Measurements from ENCODE around the gene MAP2K2.
"Not testable (repeated sequence)": the region's sequence is repeated elsewhere in the genome, so short reads cannot be mapped to it uniquely, and the experiment has no call there.

The MAP2K2 gene

DNA sequence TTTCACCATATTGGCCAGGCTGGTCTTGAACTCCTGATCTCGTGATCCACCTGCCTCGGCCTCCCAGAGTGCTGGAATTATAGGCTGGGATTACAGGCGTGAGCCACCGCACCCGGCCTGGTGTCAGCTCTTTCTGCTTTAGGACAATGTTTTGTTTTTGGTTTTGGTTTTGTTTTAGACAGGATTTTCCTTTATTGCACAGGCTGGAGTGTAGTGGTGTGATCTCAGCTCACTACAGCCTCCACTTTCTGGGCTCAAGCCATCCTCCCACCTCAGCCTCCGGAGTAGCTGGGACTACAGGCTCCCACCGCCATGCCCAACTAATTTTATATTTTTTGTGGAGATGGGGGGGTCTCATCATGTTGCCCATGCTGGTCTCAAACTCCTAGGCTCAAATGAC is 5.1 kb upstream of the MAP2K2 start:
- not testable (repeated sequence) for DNase-seq

DNA sequence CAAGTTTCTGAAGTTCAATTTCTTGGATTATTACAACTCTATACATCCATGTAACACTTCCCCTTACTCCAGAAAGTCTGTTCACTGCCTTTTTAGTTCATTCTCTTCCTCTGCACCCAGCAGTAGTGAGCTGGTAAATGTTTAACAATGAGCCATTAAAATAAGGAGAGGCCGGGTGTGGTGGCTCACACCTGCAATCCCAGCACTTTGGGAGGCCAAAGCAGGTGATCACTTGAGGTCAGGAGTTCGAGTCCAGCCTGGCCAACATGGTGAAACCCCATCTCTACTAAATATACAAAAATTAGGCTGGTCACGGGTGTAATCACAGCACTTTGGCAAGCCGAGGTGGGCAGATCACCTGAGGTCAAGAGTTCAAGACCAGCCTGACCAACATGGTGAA is 3.4 kb upstream of the MAP2K2 start:
- DNase-seq, result not testable (repeated sequence)

DNA sequence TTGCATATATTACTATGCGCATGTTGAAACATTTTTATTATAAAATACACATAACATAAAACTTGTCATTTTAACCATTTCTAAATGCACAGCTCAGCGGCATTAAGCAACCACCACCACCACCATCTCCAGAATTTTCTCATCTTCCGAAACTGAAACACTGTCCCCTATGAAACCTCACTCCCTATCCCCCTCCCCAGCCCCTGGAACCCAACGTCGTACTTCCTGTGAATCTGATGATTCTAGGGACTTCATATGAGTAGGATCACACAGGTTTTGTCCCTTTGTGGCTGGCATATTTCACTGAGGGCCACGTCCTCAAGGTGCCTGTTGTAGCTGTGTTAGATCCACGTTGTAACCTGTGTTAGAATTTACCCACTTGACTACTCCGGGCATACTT is 716 bp upstream of the MAP2K2 start:
- no peak for DNase-seq

DNA sequence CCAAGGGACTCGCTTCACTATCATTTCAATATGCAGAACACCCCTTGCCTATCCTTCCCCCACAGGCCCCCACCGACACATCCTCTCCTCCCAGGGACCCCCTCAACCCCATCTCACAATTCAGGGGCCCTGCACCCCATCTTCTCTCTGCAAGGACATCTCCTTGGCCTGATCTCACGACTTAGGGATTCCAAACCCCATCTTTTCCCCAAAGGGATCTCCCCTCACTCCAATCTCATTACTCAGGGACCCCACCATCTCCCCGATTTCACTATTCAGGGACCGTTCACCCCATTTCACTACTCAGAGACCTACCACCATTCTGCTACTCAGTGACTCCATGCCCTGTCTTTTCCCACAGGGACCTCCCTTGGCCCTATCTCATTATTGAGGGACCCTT is 1.4 kb downstream of the MAP2K2 start:
- no peak for DNase-seq

DNA sequence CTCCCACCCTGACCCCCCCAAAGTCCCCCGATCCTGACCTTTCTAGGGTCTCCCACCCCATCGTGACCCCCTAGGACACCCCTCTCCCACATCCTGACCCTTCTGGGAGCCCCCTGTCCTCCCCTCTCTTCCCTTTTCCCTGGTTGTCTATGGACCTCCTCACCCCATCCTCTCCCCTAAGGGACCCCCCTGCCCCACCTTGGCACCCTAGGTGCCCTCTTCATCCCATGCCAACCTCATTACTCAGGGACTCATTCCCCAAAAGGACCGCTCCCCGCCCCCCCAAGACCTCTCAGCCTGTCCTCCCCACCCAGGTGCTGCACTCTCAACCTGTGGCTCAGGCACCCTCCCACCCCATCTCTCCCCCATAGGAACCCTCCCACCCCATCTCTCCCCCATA is 2.1 kb downstream of the MAP2K2 start:
- DNase-seq, result no peak

DNA sequence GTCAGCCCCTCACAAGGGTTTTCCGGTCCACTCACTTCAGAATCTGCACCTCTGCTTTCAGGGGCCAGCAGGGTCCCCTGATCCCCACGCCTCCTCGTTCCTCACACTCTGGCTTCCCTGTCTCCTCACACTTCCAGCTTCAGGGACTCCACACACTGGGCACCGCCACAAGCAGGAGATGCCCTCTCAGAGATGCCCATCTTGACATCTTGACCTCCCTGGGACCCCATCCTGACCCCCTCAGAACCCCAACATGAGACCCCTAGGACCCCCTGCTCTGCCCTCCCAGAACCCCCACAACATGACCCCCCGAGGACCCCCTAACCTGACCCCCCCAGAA is 2.7 kb downstream of the MAP2K2 start:
- no peak for DNase-seq

DNA sequence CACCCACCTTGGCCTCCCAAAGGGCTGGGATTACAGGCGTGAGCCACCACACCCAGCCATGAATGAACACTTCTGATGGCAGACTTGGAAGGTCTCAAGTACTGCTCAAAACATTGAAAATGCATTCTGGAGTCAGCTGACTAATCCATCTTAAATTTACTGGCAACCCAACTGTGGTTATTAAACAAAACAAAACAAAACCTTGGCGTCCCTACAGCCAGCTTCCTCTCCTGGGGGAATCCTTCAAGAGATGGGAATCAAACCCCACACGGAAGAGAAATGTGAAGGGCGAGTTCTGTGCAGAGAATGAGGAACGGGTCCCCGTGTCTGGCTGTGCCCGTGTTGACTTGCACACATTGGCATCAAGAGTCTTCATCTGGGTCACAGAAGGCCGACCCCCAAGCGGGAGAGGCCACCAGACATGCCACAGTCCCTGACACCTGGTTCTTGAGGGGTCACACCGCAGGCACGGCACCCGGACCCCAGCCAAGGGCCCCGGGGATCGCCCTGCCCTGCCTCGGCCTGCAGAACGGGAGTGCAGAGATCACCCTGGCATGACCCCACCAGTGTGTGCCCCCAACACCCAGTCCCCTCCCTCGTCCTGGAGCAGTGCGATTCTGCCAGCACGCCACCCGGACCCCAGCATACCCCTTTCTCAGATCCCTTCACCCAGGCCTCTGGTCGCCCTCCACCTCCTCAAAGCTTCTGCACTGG is 3.2 kb downstream of the MAP2K2 start:
- DNase-seq, result peak; percentile 58

DNA sequence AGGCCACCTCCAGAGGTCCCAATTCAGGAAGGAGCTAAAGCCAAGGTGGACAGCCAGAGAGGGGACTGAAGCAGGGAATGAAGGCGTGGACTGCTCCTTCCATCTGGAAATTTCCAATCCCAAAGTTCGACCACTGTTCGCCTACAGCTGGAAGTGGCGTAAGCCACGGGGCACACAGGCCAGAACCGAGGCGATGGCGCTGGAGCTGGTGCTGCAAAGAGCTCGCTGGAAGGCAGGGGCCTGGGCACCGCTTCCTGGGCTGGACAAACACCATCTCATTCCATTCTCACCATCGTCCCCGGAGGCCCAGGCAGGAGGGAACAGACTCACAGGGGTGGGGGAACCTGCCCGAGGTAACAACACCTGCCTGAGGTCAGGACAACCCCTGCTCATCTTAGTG is 4.2 kb downstream of the MAP2K2 start:
- no peak for DNase-seq

DNA sequence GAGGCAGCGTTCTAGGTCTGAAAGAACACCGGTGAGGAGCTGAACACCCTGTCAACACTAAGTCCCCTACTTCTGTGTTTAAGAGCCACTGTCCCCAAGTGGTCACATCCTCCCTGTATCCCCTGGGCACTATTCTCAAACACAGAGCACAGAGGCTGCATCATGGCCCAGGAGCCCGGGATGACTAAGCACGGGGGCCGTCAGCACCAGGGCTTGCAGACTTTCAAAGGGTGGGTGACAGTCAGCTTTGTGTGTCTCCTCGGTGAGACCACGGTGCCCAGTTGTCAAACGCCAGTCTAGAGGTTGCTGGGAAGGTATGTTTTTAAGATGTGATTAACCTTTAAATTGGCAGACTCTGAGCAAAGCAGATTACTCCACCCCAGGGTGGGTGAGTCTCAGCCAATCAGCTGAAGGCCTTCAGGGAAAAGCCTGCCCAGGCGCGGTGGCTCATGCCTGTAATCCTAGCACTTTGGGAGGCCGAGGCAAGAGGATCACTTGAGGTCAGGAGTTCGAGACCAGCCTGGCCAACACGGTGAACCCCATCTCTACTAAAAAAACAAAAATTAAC is 8.0 kb downstream of the MAP2K2 start:
- no peak for DNase-seq

DNA sequence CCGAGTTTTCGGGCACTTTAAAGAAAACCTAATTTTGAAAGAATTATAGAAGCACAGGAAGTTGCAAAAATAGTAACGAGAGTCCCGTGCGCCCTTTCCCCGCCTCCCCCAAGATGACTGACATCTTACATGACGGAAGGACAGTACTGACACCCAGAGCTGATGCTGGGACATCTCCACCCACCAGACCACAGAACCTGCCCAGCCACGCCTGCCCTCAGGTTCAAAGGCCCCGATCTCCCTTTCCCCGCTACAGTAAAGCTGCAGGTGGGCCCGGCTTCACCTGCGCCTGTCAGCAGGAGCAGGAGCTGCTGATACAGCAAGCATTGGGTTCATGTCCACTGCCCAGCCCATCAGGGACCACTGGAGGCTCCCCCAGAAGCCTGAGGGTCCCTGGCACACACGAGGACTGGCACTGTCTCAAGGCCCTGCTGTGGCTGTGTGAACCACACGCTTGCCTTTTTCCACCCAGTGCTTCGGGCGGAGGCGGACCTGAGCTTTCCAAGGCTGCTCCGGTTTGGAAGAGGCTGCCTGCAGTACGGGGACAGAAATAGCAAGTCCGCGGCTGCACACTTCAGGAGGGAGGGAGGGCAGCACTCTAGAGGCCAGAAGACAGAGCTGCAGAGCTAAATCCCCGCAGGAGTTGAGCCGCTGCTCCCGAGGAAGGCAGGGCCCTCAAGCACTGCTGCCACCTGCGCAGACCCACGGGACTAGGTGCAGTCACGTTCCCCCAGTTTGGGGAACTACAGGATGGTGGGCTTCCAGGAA is 8.7 kb downstream of the MAP2K2 start:
- no peak for DNase-seq

DNA sequence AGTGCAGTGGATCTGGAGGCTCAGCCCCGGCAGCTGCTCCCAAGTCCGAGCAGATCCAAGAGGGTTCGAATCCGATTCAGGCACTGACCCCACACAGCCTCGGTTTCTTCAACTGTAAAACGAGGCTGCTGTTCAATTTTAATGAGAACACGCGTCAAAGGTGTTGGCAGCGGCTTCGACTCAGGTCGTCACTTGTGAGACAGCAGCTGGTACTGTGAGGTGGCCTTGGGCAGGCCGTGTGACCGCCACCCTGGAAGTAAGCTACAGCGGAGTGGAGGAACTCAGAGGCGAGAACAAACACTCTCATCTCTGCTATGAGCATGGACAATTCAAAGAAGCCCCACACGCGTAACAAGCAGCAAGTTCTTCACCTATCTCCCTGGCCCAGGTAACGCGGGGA is 9.7 kb downstream of the MAP2K2 start:
- DNase-seq, result no peak

DNA sequence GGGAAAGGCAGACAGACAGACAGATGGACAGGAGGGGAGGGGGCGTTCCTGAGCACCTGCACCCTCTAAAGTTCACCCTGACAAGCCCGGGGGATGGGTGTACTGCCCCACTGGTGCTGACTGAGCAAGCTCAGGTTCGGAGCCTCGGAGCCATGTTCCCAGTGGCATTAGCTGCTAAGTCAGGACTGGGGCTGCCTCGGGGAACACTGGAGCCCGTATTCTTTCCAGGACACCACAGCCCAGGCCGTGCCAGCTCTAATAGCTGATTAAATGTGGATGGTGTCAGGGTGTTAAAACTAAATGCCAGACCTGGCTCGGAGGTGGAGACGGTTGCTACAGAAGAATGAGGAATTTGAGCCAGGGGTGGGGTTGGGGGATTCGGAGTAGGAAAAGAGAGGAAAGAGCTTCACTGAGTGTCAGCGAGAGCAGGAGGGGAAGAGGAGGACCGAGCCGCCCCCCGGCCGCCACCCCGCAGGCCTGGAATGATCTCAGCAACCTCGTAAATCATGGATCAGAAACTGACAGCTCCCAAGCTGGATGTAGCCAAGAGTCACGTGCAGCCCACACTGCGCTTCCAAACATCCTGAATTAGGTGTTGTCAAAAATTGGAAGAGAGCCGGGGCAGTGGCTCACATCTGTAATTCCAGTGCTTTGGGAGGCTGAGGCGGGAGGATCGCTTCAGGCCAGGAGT is 10.4 kb downstream of the MAP2K2 start:
- no peak for DNase-seq

DNA sequence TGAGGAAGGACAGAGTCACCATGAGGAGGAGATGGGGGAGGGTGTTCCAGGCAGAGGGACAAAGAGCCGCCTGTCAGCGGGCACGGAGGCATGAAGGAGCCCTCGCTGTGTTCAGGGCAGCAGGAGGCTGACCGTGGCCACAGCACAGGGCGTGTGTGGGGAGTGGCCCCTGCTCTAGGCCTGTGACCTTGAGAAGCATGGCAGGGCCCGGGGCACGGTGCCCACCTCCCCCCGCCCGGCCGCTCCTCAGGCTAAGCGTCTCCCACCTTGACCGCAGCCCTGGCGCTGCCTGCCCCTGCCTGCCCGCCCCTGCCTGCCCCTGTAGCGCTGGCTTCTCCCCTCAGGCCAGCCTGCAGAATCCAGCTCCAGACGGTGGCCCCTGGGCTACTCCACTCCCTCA is 11.6 kb downstream of the MAP2K2 start:
- DNase-seq, result no peak

DNA sequence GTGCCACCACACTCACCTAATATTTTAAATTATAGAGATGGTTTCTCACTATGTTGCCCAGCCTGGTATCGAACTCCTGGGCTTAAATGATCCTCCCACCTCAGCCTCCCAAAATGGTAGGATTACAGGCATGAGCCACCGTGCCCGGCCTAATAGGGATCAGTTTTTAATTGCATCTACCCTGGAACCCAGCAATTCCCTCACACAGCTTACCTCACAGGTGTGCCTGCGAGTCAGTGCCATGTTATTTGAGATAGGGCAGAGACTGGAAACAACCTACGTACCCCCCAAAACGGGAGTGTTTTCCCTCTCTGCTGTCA is 14.3 kb downstream of the MAP2K2 start:
- DNase-seq, result no peak

DNA sequence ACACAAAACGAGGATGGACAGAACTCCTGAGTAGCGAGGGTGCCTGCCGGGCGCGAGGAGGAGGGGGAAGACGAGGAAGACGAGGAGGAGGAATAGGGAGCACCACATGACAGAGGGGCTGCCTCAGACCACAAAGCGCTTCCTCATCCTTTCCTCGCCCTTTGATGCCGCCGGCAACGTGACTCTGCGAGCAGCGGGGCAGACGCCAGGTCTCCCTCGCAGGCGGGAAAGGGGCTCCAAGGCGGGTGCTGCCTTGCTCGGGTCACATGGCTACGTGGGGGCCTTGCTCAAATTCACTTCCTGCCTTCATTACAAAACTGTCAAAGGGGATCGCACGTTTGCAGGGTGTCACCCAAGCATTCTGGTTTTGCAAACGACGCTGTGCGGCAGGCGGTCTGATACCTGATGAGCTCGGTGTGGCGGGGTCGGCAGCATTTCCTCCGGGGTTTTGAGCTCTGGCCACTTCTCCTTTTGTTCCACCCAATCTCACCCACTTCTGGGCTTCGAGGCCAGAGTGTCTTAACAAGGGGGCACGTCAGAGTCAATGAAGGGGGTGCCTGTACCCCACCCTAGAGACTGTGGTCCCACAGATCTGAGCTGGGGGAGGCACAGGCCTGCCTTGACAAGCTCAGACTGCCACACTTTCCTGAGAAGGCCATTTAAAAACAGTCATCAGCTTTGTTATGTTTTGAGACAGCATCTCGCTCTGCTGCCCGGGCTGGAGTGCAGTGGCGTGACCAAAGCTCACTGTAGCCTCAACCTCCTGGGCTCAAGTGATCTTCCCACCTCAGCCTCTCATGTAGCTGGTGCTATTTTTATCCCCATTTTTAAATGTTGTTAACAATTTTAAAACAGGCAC is 14.9 kb downstream of the MAP2K2 start:
- DNase-seq, result no peak

DNA sequence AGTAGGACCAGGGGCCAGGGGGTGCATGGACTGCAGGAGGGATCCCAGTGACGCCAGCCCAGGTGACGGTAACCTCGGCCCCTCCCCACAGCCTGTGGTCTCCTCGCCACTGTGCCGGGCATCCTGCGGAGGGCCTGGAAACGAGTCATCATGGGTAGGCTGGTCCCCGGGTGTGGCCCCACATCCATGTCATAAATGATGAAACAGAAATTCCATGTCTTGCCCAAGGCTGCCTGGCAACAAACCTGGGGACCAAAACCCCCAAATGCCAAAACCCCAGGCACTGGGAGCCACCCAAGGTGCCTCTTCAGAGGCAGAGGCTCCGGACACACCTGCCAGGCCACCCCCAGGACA is 20.9 kb downstream of the MAP2K2 start:
- DNase-seq, result no peak

DNA sequence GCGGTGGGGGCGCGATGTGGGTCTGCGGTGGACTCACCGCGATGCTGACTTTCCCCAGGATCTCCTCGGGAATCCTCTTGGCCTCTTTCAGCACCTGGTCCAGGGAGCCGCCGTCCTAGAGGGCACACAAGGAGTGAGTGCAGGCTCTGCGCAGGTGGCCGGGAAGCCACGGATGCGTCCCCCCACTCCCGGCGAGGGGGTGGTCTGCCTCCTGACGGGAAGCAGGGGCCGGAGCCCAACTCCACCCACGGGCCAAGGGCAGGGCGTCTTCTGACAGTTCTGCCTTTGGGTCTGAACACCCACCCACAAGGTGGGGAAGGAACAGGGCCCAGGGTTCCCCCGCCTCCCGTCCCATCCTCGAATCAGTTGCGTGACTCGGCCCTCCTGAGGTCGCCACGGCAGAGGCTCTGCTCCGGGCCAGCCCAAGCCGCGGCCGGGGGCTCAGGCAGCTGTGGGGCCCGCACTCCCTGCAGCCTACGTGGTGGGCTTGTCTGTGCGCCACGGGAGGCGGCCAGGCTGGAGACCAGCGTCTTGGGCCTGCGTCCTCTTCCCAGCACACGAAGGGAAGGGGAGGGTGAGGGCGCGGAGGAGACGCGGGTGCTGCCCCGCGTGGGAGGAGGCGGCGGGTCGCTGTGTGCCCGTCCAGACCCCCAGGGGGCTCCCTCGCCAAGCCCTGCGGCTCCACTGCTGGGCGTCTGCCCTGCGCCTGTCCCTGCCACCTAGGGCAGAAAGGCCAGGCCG is 21.4 kb downstream of the MAP2K2 start:
- DNase-seq, result no peak

DNA sequence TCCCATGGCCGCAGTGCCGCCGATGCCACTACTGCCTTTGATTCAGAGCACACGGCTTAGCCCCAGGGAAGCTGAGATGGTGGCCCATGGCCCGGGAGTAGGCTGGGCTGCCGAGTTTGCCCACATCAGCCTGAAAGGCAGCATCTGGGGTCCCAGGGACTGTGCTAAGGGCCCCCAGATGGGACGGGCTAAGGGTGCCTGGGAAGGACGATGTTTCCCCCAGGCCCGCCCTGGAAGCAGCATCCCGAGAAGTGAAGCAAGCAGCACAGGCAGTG is 22.5 kb downstream of the MAP2K2 start:
- no peak for DNase-seq

DNA sequence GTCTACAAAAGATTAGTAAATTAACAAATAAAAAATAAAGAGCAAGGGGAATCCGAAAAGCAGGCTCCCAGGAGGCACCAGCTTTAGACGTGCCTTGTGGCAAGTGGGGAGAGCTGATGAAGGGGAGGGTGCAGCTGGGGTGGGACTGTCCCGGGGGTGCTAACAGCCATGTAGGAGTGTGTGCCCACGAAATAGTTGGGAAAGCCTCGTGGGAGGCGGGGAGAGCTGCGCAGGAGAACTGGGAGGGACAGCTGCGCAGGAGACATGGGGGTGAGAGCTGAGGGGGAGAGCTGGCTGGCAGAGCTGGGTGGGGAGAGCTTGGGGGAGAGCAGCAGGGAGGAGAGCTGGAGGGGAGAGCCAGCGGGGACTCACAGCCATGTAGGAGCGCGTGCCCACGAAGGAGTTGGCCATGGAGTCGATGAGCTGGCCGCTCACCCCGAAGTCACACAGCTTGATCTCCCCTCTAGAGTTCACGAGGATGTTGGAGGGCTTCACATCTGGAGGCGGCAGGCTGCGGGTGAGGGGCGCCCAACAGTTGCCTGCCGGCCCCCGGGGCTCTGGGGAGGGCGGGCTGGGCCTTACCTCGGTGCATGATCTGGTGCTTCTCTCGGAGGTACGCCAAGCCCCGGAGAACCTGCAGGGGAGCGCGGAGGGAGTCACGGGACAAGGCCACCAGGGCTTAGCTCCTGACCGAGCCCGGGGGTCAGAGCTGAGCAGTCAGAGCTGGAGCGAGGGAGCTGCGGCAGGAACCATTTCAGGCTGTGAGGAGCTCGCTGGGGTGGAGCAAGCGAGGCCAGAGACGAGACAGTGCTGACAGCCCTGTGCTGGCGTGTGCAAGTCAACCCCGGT is 23.1 kb downstream of the MAP2K2 start:
- DNase-seq, result no peak

DNA sequence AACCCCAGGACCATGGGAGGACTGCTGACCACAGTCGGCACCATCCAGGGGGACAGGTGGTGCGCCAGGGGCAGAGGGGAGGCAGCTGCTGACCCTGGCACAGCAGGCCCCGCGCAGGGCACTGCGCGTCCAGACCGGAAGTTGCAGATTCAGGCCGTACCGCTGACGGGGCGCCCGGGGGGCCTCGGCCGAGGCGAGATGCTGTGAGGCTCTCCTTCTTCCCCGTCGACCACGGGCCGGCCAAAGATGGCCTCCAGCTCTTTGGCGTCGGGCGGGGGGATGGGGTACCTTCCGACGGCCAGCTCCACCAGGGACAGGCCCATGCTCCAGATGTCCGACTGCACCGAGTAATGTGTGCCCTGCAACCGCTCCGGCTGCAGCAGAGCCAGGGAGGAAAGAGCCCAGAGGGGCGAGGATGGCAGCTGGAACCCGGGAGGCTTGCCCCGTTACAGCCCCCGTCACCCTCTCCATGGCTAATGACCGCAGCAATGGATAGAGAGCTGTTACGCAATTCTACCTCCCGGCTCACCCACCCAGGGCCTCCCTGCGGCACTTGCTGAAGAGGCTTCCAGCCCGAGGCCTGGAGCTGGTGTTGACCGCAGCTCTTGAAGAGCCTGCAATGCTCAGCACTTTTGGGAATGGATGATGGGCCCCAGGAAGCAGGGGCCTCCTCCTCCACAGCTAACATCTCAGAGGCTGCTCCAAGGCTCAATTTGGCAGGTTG is 24.7 kb downstream of the MAP2K2 start:
- no peak for DNase-seq

DNA sequence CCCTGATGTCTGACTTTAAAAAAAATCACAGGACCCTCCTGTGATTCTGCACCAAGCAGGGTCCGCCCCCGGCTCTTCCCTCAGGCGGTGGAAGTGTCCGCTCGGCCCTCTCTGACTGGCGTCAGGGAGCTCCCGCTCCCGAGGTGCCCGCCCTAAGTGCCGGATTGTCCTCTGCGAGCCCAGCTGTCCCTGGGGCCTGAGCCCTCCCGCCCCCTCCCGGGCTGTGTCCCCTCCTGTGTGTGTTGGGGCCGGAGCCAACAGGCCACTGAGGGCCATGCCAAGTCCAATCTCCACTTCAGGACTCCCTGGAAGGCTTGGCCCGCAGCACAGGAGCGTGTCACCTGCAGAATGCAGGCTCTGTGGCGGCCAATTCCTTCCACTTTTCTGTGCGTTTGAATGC is 25.4 kb downstream of the MAP2K2 start:
- DNase-seq, result no peak
